ENCODE data around the gene MAP2K3. TPM values are rescaled to one million over a fixed set of nuclear protein-coding genes. Genes with fewer than 3 reads are reported as not detected.

Gene MAP2K3
- total and polyA plus RNA-seq, 2 of the 8 experiments (the other 6 are each of a cell fraction or from before 2014, with no cell fraction given), result 16.9 to 33.5 TPM

DNA sequence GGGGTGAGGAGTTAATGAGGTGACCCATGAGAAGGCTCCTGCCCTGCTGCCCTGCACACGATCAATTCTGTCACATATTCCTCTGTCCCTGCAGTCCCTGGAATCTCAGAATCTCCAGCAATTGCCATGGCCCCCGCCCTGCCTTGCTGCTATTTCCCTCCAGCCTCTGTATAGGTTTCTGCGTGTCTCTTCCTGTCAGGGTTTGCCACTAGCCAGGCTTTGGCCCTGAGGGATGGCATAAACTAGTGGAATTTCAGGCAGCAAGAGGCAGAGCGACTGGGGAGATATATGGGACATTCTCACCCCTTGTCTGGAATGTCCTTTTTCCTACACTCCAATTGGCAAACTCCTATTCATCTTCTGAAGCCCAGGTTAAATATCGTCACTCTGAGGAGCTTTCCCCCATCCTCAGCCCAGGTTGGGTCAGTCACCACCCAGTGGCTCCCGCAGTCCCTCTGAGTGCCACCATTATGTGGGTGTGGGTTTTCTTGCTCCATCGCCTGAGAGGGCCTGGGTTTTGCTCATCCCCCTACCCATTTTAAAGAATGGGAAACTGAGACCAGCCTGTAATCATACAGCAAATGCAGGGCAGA lies 15.8 kb upstream of the MAP2K3 start:
- DNase-seq (ENCODE audit: low read depth in 1 of 2, low spot score in 2 of 2), result no peak
- Histone ChIP-seq H3K4me1 (replicated peaks in 1 of 4; ENCODE audit: control insufficient read depth in 3 of 4, insufficient read depth in 4 of 4, low read length in 3 of 4) (no peaks in the 10 kb centered on the region), H2BK5ac (ENCODE audit: low read depth, low read length) (no peak overlapping the region), H2AK5ac (ENCODE audit: low read depth, low read length) (no peak overlapping the region), H3K27me3 (replicated peaks in 1 of 4; ENCODE audit: control insufficient read depth in 3 of 4, extremely low read depth in 1 of 4, insufficient read depth in 3 of 4, low read length in 3 of 4) (no peaks in the 10 kb centered on the region), H3K27ac (ENCODE audit: low read depth, low read length) (no peak overlapping the region), H3K9ac (replicated peaks in 1 of 4; ENCODE audit: extremely low read depth in 1 of 4, low read depth in 3 of 4, low read length in 3 of 4) (no peak overlapping the region), H3K14ac (ENCODE audit: insufficient read length) (no peak overlapping the region), H2AFZ (ENCODE audit: low read length) (no peak overlapping the region), H2BK120ac (replicated peaks; ENCODE audit: low read depth, low read length) (no peak overlapping the region), H3K4ac (replicated peaks; ENCODE audit: insufficient read length, low read depth, low read length) (no peak overlapping the region), H3K79me2 (ENCODE audit: control insufficient read depth in 1 of 2, insufficient read depth in 2 of 2, low read length in 2 of 2) (no peaks in the 10 kb centered on the region), H3K4me2 (ENCODE audit: insufficient read depth in 1 of 2, low read depth in 2 of 2, low read length in 2 of 2) (no peak overlapping the region), H3K9me3 (ENCODE audit: insufficient read depth in 2 of 2, low read depth in 1 of 2, low read length in 1 of 2) (no peaks in the 10 kb centered on the region), H4K91ac (replicated peaks; ENCODE audit: insufficient read length, low read length) (no peak overlapping the region), H3K23me2 (ENCODE audit: low read depth, low read length) (no peaks in the 10 kb centered on the region), H2BK15ac (ENCODE audit: low read length) (no peak overlapping the region), H3K4me3 (ENCODE audit: extremely low read depth in 1 of 4, insufficient read depth in 2 of 4, low read depth in 3 of 4, low read length in 4 of 4) (no peak overlapping the region), H4K20me1 (replicated peaks in 1 of 2; ENCODE audit: control insufficient read depth in 1 of 2, insufficient read depth in 2 of 2, low read length in 2 of 2) (no peaks in the 10 kb centered on the region), H2BK20ac (ENCODE audit: low read length) (no peak overlapping the region), H3K79me1 (ENCODE audit: low read depth, low read length) (no peaks in the 10 kb centered on the region; the same call in 1 of the 2 replicates), H2BK12ac (ENCODE audit: low read depth, low read length) (0 out of 2 replicates have a peak overlapping the region, but pooled peaks have one; percentile 75), H4K8ac (ENCODE audit: extremely low read depth, insufficient read depth, low read length) (no peak overlapping the region), H4K5ac (ENCODE audit: insufficient read length, low read depth, low read length) (no peak overlapping the region), H3K18ac (ENCODE audit: extremely low read depth, low read length) (no peak overlapping the region; the same call in 1 of the 2 replicates), H3K36me3 (ENCODE audit: control insufficient read depth in 2 of 4, insufficient read depth in 4 of 4, low read length in 3 of 4) (no peaks in the 10 kb centered on the region), H3K56ac (replicated peaks; ENCODE audit: insufficient read length, low read depth, low read length) (no peak overlapping the region), H3K23ac (ENCODE audit: insufficient read length) (no peak overlapping the region)
- CTCF ChIA-PET (ENCODE audit: partially characterized antibody), result interaction anchor here (0.9 kb wide), 1 partner anchor 99 kb away, joined by 3 read pairs; no protein-coding TSS in a partner anchor
- POLR2A ChIA-PET (ENCODE audit: partially characterized antibody), result no interaction called here
- FAIRE-seq, result no peak
- WGBS, 2 experiments (ENCODE audit: extremely low coverage in 1 of 2, insufficient coverage in 1 of 2, insufficient read length in 1 of 2, insufficient replicate concordance in 2 of 2, low coverage in 1 of 2, low lambda C conversion rate in 2 of 2, missing lambda C conversion rate in 1 of 2), result 84% methylated on average over 6 of the region's 7 CpGs; no CpG with 5 or more reads in 1 of the 2 experiments
- TF ChIP-seq, protein P1, sequence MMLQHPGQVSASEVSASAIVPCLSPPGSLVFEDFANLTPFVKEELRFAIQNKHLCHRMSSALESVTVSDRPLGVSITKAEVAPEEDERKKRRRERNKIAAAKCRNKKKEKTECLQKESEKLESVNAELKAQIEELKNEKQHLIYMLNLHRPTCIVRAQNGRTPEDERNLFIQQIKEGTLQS (IDR thresholded peaks at IDR 0.05; ENCODE audit: insufficient read depth, low read depth, low read length), result no peak
- TF ChIP-seq CHD1 (IDR thresholded peaks at IDR 0.05; ENCODE audit: low read depth, low read length) (no peak), JUND (IDR thresholded peaks at IDR 0.05; ENCODE audit: low read length) (no peak), BRCA1 (IDR thresholded peaks at IDR 0.05; ENCODE audit: low read depth, low read length) (no peak), POU5F1 (IDR thresholded peaks at IDR 0.05; ENCODE audit: low read depth, low read length) (no peak), SP4 (IDR thresholded peaks at IDR 0.05; ENCODE audit: low read length) (no peak), GABPA (IDR thresholded peaks at IDR 0.05; ENCODE audit: borderline replicate concordance, insufficient read depth, low read length) (no peak), FOSL1 (IDR thresholded peaks at IDR 0.05; ENCODE audit: insufficient read depth, low read depth, low read length) (no peak), CHD2 (IDR thresholded peaks at IDR 0.05; ENCODE audit: low read length) (no peak), MAFK (IDR thresholded peaks at IDR 0.05; ENCODE audit: low read depth, low read length) (no peak), SIX5 (IDR thresholded peaks at IDR 0.05; ENCODE audit: low read depth, low read length) (no peak), PHF8 (conservative IDR thresholded peaks at IDR 0.05; ENCODE audit: low read depth, low read length) (no peak), CEBPB (IDR thresholded peaks at IDR 0.05; ENCODE audit: low read depth, low read length) (no peak)
- TF ChIP-seq, protein P2, sequence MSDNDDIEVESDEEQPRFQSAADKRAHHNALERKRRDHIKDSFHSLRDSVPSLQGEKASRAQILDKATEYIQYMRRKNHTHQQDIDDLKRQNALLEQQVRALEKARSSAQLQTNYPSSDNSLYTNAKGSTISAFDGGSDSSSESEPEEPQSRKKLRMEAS (IDR thresholded peaks at IDR 0.05), result no peak
